Measurements from ENCODE around the gene METTL3.
"Not testable (repeated sequence)": the region's sequence is repeated elsewhere in the genome, so short reads cannot be mapped to it uniquely, and the experiment has no call there.

Gene METTL3

DNA sequence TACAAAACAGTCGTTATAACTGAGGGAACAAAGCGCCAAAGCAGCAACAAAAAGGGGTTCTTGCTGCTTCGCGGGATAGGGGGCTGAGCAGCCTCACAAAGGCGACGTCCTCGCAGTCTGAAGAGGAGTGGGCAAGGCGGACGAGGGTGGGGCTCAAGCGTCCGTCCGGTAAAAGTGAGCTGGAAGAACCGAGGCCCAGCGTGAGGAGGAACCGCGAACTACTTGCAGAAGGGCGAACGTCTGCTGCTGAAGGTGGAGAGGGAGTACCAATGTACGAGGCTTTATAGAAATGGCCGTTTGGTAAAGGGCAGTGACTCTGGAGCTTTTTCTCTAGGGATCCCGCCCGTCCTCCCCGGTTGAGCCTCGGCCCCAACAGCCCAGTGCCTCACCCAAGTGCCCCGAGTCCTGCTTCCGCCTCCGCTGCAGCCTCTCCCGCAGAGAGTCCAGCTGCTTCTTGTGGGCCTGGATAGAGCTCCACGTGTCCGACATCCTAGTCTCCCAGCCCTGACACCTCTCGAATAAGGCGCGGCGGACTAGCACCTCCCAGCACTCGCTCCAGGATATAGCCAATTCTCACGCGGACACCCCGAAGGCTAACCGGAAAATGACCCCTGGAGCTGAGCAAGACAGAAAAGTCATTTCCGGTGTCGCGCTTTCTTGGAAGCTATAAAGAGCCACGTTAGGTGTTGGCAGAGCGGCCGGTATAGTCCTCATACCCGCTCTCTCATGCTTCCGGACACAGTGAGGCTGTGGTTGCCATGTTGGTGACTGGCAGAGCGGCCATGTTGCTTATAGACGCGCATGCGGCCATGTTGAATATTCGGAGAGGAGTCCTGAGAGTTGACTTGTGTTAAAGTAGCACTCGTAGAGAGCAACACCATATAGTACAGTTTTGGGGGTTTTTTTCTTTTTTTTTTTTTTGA, at the start of gene METTL3:
METTL3 (minus strand) TSS at position 606 of the 923 bp plus-strand sequence; CDS start at position 489, 117 bp downstream.
- peak; percentile 98 for DNase-seq

DNA sequence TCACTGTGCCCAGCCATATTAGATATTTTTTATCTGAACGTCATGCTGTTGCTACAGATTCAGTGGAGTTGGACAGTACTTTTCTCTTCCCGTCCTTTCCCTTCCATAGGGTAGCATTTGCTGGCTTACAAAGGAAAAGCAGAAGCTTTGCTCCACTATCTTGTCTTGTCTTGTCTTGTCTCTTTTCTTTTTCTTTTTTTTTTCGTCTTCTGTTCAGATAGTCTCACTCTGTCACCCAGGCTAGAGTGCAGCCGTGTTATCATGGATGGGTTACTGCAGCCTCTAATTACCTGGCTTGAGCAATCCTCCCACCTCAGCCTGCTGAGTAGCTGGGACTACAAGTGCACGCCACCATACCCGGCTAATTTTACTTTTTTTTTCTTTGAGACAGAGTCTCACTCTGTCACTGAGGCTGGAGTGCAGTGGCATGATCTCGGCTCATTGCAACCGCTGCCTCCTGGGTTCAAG, 47.6 kb upstream of the METTL3 start:
- no peak for DNase-seq

DNA sequence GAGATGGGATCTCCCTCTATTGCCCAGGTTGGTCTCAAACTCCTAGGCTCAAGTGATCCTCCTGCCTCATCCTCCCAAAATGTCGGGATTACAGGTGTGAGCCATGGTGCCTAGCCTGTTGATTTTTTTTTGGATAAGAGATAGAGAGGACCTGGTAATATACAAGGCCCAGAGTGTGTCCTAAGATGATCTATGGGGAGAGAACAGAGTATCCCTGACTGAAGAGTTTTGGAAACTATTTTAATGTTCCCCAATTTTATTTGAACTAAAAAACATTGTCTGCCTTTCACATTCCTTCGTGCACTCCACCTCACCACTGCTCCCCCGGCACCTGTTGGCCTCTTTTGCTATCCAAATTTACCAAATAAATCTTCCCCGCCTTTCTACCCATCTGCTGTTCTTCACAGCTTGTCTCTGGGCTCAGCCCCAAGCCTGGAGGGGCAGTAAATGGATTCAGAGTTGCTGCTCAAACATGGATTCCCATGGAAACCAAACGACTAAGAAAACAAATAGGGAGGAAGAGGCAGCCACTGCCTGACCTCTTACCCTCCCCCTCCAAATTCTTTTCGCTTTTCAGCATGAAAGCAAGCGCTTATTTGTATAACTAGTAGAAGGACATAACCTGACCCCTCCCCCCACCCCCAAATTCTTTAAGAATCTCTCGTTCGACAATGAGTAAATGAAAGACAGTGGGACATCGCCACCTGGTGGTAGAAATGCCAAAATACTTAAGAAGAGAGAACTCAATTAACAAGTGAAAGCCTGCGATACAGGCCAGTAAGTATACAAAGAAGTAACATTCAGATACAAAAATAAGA, 46.2 kb upstream of the METTL3 start:
- peak; percentile 96 for DNase-seq

DNA sequence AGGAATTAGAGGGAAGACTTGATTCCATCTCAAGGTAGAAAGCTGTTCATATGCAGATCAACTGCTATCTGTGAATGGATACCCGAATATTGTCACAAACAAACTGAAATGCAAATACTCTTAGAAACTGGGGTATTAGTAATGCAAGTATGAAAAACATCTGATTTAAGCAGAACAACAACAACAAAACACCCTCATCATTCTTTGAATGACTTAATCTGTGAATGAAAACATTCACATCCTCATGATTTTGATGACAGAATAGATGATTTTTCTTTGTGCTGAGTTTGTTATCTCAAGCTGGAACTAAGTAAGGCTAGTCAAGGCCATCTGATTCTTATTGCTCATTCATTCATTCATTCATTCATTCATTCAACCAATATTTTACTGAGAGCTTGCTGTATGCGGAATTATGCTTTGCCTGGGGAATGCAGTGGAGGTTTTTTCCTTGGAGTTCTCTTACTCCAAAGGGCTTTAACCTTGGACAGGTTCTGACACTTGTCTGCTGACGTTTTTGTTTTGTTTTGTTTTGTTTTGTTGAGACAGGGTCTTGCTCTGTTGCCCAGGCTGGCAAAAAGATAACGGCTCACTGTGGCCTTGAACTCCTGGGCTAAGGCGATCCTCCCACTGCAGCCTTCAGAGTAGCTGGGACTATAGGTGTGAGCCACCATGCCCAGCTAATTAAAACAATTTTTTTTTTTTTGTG, 45.4 kb upstream of the METTL3 start:
- no peak for DNase-seq

DNA sequence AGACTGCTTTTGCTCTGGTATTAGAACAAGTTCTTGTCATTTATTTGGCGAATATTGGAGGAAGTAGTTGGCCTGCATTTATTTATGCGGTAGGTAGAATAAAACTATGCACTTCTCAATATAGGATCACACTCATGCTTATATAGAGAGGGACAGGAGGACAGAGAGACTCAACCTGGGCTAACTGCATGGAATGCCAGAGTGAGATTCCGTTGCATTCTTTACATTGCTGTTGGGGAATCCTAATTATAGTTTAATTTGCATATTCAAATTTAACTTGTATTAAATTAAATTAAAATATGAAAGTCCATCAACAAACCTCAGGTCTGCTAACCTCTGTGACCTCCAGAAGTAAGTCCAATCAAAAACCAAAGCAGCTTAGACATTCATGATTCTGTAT, 42.1 kb upstream of the METTL3 start:
- no peak for DNase-seq

DNA sequence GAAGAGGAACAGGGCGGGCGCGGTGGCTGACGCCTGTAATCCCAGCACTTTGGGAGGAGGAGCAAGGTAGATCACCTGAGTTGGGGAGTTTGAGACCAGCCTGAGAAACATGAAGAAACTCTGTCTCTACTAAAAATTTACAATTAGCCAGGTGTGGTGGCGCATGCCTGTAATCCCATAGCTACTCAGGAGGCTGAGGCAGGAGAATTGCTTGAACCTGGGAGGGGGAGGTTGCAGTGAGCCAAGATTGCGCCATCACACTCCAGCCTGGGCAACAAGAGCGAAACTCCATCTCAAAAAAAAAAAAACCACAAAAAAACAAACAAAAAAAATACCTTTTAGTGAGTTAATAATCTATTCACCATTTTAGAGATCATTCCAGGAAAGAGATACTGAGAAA, 33.4 kb upstream of the METTL3 start:
- not testable (repeated sequence) for DNase-seq

DNA sequence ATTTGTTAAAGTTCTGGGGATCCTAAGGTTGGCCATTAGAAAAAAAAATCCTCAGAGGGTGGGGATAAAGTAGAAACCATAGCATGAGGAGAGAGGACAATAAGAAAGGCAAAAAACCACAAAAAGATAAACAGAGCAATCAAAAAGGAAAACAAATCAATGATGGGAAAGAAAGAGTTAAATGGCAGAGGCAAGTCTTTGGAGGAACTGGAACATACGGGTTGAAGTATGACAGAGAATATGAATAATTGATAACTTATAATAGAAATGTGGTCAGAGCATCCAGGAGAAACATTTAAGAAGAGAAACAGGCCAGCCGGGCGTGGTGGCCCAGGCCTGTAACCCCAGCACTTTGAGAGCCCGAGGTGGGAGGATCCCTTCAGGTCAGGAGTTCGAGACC, 32.8 kb upstream of the METTL3 start:
- no peak for DNase-seq

DNA sequence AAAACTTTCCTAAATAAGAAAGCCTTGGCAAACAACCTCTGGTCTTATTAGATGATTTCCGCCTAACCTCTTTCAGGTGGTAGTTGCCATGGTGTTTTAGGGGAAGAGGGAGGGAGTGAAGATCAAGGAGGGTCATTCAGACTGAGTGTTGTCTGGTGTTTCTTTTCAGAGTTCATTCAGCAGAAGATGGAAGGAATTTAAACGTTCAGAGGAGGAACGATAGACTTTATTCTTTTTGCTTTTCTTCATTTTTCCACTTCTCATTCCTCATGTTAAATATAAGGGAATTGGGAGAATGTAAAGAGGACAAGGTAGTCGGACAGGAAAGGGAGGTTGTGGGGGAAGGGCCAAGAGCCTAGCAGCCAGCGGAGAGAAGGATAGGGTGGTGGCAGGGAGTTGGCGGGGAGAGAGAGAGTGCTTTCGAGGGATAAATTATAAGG, 32.4 kb upstream of the METTL3 start:
- DNase-seq = no peak

DNA sequence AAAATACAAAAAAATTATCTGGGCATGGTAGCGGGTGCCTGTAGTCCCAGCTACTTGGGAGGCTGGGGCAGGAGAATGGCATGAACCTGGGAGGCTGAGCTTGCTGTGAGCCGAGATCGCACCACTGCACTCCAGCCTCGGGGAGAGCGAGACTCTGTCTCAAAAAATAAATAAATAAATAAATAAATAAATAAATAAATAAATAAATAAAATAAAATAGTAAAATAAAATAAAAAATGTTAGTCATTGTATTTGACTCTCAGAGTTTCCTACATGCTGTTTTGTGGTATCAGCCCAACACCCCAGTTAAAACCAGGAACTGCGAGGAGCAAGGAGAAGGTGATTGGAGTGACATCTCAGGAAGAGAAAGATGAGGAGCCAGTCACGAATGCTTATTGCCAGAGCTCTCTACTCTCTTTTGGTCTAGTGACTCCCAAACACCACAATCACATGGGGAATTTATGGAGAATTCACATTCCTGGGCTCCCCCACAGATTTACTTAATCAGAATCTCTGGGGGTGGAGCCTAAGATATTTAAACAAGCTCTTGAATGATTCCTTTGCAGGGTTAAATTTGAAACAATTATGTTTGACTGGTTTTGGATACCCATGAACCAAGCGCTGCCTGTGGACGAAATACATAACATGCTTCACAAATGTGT, 30.4 kb upstream of the METTL3 start:
- no peak for DNase-seq

DNA sequence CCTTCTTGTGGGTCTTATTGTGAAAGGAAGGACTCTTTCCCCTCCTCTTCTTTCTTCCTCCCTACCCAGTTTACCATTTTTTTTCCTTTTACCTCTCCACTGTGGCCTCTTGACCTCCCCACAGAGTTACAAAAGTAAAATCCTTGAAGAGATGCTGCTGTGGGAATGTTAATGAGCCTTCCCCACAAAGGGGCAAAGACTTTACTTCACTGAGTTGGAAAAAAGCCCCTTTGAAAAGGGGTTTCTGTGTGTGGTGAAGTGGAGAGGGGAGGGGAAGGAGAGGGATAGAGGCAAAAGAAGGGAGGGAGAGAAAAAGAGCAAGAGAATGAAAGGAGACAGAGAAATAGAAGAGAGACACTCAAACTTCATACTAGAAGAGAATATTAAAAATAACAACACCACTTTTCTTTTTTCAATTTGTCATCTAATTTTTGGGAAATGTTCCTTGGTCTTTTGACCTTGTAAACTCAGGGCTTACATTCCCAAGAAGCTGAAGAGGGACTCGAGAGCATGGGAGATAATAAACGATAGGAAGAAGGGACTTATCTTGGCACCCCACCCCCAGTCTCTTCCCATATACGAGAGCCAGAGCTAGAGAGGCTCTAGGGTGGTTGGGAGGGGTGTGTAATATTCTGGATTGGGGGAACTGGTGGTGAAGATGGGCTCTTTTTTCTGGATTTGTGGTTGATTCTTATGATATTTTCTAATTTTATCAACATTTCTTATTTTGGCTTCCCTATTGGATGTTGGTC, 28.2 kb upstream of the METTL3 start:
- DNase-seq = no peak

DNA sequence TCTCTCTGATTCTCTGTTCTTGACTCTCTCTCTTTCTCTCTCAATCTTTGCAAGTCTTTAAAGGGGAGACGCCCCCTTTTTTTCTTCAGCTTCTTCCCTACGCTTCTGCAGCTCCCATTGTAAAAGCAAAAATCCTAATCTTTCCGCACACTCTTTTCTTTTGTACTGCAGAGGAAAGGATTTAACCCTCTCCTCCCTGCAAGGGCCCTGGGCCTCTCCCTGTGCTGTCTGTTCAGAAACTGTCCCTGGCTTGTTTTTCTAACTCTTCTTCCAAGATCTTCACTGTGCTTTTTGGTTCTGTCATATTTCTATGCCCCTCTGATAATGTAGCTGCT, 25.9 kb upstream of the METTL3 start:
- DNase-seq = no peak

DNA sequence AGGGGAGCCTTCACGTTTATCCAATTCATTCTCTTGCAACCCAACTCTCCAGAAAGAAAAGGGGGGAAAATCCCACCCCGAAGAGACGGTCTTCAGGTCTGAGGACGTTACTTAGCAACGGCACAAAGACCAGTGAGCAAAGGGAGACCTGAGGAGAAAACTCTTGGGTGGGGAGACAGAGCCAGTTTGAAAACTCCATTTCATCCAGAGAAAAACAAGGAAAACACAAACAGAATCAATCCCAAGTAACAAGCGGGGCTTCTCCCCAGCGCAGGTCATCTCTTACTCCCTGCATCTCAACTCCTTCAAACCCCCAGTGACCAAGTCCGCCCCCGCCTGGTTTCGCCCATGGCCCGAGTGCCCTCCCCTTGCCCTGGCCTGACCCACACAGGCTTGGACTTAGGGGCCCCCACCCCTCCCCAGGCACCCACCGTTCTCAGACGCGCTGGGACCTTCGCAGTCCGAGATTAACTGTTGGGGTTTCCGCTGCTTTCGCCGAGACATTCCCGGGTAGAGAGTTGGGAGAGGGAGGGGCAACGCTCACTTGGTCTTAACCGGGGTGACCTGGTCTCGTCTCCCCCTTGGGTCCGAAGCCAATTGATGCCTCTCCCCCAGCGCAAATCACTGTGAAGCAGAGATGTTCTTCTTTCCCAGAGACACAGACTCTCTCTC, 25.4 kb upstream of the METTL3 start:
- no peak for DNase-seq

DNA sequence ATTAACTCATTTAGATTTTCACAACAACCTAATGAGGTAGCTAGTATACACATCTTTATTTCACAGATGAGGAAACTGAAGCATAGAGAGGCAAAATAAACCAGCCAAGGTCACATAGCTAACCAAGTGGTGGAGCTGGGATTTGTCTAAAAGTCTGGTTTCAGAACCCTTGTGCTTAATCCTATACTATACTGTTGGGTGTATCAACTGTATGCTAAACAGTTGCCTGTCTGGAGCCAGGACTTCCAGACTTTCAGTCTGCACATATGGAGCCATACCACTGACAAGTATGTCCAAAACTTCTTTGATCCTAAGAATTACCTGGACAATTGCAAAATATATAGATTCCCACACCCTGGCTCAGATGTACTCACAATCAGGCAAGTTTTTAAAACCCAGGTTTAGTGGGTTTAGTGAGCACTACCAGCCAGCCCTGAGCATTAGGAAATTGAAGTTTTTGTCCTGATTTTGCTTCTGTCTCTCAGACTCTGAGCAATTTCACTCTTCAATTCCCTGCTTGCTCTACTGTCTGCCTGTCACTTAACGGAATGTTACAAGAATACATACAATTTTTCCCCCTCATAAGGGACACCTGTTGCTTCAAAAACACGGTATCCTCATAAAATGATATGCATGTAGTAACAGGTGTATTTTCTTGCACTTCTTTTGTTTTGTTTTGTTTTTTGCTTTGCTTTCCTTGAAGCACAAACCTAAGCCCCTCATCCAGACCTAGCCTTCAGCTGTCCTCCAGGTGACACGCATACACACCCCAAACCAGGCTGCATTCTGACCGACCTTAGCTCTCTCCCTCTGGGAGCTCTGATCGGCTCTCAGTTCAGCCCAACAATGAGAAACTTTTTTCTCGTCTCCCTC, 24.6 kb upstream of the METTL3 start:
- DNase-seq = no peak

DNA sequence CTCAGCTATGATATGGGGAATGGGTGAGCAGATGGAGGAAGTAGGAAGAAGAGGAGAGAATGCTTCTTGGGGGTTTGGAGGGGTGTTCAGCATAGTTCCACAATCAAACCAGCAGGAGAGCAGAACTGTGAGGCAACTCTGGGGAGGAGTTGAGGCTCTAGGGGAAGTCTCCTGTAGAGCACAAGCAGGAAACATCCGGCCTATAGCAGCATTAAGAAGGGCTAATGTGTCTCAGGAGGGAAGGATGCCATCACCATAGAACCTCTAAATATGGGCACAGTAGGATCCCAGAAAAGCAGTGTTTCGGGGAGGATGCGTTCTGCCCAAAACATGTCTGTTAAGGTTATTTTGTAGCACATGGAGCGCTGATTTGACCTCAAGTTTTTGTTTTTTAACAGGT, 23.4 kb upstream of the METTL3 start:
- DNase-seq = no peak

DNA sequence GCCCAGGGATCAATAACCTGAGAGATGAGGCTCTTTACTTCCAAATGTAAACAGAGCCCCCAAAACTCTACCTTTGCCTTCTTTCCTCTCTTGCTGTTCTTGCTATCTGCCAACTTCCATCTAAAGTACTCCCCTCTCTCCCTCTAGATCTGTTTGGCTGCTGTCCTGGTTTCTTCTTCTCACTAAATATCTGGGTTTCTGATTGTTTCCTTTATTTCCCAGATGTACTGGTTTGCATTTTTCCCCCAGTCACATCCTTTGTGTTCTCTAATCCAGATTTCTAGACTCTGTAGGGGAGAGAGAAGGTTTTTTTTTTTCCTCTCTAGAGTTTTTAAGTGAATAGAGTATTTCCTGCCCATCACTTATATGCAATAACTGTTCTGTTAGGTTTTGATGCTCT, 22.2 kb upstream of the METTL3 start:
- no peak for DNase-seq

DNA sequence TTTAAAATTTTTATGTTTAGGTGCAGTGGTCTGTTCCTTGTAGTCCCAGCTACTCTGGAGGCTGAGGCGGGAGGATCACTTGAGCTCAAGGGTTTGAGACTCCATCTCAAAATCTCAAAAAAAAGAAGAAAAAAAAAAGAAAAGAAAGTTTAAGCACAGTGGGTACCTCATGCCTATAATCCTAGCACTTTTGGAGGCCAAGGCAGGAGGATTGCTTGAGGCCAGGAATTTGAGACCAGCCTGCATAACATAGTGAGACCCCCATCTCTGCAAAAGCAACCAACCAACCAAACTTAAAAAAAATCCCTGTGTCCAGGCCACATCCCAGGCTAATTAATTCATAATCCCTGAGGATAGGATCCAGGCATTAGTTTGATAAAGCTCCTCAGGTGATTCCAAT, 18.4 kb upstream of the METTL3 start:
- DNase-seq = no peak

DNA sequence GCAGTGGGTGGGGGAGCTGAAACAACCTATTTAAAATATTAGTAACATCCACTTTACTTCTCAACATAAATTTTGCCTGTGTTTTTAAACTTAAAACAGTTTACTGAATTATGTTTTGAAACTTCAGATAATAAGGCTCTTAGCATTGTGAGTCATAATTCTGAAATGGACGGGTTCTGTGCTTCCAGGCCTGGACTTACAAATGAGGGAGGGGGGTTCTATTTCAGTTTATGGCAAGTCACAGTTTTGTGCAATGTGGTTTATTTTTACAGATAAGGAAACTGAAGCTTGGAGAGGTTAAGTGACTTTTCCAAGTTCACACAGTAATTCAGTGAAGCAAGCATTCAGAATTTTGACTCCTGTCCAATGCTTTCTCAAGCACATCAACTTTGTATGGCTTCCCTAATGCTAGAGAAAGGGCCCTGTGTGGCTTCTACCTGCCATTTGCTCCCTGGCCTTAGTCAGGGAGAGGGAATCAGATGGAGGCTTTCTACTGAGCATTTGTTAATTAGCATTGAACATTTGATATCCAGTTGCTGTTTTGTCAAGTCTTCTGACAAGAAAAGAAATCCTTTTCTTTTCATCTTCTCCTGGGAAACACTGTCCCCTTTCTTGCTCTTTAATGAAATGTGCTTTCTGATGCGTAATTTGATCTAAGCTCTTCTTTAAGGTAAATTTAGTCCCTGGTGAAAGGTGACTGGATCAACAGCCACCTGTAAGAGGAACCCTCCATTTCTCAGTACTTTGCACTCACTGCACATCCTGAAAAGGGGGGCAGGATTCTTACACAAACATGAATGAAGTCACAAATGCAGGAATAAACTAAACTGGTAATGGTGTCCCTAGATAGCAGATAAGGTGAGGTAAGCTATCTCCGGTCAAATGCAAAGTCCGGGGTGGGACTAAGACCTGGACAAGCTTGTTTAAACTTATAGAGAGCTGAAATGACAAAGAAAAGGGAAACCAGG, 17.5 kb upstream of the METTL3 start:
- no peak for DNase-seq

DNA sequence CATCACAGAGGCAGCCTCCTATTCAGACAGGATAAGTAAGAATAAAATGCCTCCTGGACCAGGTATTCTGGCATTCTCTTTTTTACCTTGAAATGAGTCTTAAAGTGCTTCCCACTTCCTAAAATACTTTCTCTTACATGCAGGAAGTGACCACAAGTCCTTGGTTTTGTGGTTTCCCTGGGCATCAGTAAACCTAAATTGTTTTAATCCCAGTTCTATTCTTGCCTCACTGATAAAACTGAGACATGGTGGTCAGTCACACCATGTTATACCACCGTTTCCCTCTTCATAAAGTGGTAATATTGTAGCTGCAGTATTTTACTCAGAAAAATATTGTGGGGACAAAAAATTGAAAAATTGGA, 16.2 kb upstream of the METTL3 start:
- DNase-seq = no peak

DNA sequence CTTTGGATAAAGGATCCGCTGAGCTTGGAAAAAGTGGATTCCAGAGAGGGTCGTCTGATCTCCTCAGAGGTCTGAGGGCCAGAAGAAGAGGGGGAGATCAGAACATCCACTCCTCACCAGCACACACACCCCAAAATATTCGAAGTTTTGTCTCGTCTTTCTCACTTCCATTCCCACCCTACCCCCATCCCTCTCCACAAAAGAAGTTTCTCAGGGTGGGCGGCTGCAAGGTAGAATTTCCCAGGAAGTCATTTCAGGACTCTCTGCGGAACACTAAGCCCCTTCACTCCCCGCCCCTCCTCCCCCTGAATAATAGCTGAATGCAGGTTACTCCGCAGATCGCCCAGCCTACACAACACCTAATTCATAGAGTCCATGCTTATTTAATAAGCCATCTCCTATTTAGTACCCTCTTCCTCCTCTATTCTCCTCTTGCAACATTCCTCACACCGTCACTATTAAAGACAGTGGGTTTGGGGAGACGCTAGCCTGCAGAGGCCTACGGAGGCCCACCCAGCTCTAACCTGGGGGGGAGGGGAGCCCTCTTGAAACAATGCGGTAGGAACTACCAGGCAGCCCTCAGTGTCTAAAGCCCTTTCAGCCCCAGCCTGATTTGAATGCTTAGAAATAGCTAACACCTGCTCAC, 15.7 kb upstream of the METTL3 start:
- DNase-seq = peak; percentile 36
